PC-3 (cell line): ENCODE data around the gene TRPT1. TPM values are rescaled to one million over a fixed set of nuclear protein-coding genes. Genes with fewer than 3 reads are reported as not detected.

Experiments
- ATAC-seq: fragments of 200-7000 bp; cut with Tn5 transposase; 2 replicates; pipeline ENCODE4 v1.9.1; 2020; ENCODE audit warnings: mild to moderate bottlenecking, moderate library complexity
- Bru-seq: library from RNA; stranded (reverse); fragments of 400-500 nt; gene quantifications from one replicate; lab custom pipeline; 2021; lab: Mats Ljungman, UMichigan
- BruChase-seq, 2 experiments: library from RNA; stranded (reverse); fragments of 400-500 nt; gene quantifications; one replicate each; lab custom pipeline; 2021; lab: Mats Ljungman, UMichigan
- BruUV-seq: library from RNA; stranded (reverse); fragments of 400-500 nt; replicated peaks from 2 replicates; lab custom pipeline; 2021; lab: Mats Ljungman, UMichigan
- CTCF ChIA-PET: fragments of 300-600 bp; sonication (Branson Sonifier 250); formaldehyde crosslinking; loops from one replicate; lab custom pipeline; 2022; ENCODE audit warnings: antibody characterized with exemption; lab: Charles Lee
- POLR2A ChIA-PET: fragments of 300-600 bp; sonication (Branson Sonifier 250); formaldehyde crosslinking; loops from one replicate; lab custom pipeline; 2022; ENCODE audit warnings: antibody characterized with exemption; ENCODE audit not compliant: unreplicated experiment; lab: Charles Lee
- DNase-seq: peaks from one replicate; pipeline ENCODE4 v3.0.0-alpha.2; 2015
- H2AFZ ChIP-seq: fragments of 300-600 bp; sonication (generic); 2 replicates; pipeline ENCODE4 v1.6.0; 2016; ENCODE audit warnings: antibody characterized with exemption, low read length
- H3F3A ChIP-seq: fragments of 300-600 bp; sonication (generic); one replicate; pipeline ENCODE4 v1.6.0; 2017; ENCODE audit warnings: antibody characterized with exemption, low read length, control low read depth, mild to moderate bottlenecking; ENCODE audit not compliant: unreplicated experiment
- H3K27ac ChIP-seq: fragments of 300-600 bp; sonication (generic); 2 replicates; pipeline ENCODE4 v1.5.1; 2016; ENCODE audit warnings: mild to moderate bottlenecking, low read length
- H3K27me3 ChIP-seq: fragments of 300-600 bp; sonication (generic); 2 replicates; pipeline ENCODE4 v1.6.1; 2016; ENCODE audit warnings: low read length, mixed read lengths
- H3K36me3 ChIP-seq: fragments of 300-600 bp; sonication (generic); 2 replicates; pipeline ENCODE4 v1.6.1; 2016; ENCODE audit warnings: low read depth, mixed run types, low read length, mixed read lengths
- H3K4me1 ChIP-seq: fragments of 300-600 bp; sonication (generic); 2 replicates; pipeline ENCODE4 v1.5.1; 2016; ENCODE audit warnings: low read length; ENCODE audit not compliant: insufficient read depth
- H3K4me2 ChIP-seq: fragments of 300-600 bp; sonication (generic); 2 replicates; pipeline ENCODE4 v1.6.0; 2016; ENCODE audit warnings: low read length
- H3K4me3 ChIP-seq: fragments of 300-600 bp; sonication (generic); 2 replicates; pipeline ENCODE4 v1.5.1; 2016; ENCODE audit warnings: mild to moderate bottlenecking, low read length, mixed read lengths
- H3K79me2 ChIP-seq: fragments of 300-600 bp; sonication (generic); 2 replicates; pipeline ENCODE4 v1.6.1; 2017; ENCODE audit warnings: low read length, mixed read lengths
- H3K9ac ChIP-seq: fragments of 300-600 bp; sonication (generic); 2 replicates; pipeline ENCODE4 v1.6.0; 2016; ENCODE audit warnings: mild to moderate bottlenecking, low read length
- H3K9me2 ChIP-seq: fragments of 300-600 bp; sonication (generic); replicated peaks from 2 replicates; pipeline ENCODE4 v1.6.1; 2016; ENCODE audit warnings: mixed run types, low read length, mixed read lengths
- H3K9me3 ChIP-seq: fragments of 300-600 bp; sonication (generic); 2 replicates; pipeline ENCODE4 v1.6.1; 2016; ENCODE audit warnings: low read length, mixed read lengths
- H4K20me1 ChIP-seq: fragments of 300-600 bp; sonication (generic); 2 replicates; pipeline ENCODE4 v1.6.1; 2016; ENCODE audit warnings: low read length, mixed read lengths
- CTCF ChIP-seq: fragments of 300-600 bp; sonication (generic); conservative IDR thresholded peaks from 2 replicates; pipeline ENCODE4 v1.5.1; 2017; ENCODE audit warnings: antibody characterized with exemption, low read depth, mild to moderate bottlenecking, low read length
- EZH2 ChIP-seq: fragments of 300-600 bp; sonication (generic); IDR thresholded peaks from one replicate; pipeline ENCODE4 v1.6.1; 2017; ENCODE audit warnings: antibody characterized with exemption, mild to moderate bottlenecking, low read length; ENCODE audit not compliant: unreplicated experiment
- EZH2phosphoT487 ChIP-seq: fragments of 300-600 bp; sonication (generic); IDR thresholded peaks from 2 replicates; pipeline ENCODE4 v1.6.1; 2018; ENCODE audit warnings: mild to moderate bottlenecking, antibody characterized with exemption, low read length, borderline replicate concordance
- intact Hi-C: fragments of 100-400 bp; cut with micrococcal nuclease; formaldehyde crosslinking; loops from 2 replicates; pipeline ENCODE4 v1.9.0; 2023
- long read RNA-seq: library from polyadenylated mRNA; unstranded; transcript quantifications from one replicate; pipeline ENCODE4 v2.0.0, GENCODE V29; 2021; ENCODE audit not compliant: unreplicated experiment
- total RNA-seq: library from RNA; depleted of rRNA; stranded (reverse); fragments of >200 nt; gene quantifications from 2 replicates; pipeline ENCODE4 v1.2.3, GENCODE V29; 2014; rRNA removed

TRPT1 gene
- total RNA-seq (56.0 and 57.7 TPM in 2 replicates), Bru-seq, nascent RNA (percentile 77 among the genes with signal in this experiment), BruChase-seq, experiment 1, labeled RNA remaining after a 6-hour chase (percentile 73 among the genes with signal in this experiment), BruChase-seq, experiment 2, labeled RNA remaining after a 2-hour chase (percentile 71 among the genes with signal in this experiment)
- long read RNA-seq, transcript TRPT1-203 (7 exons, 865 nt) = major isoform, 14 of 102 reads
- long read RNA-seq, transcript TRPT1-207 (6 exons, 1,726 nt) = minor isoform, 7 of 102 reads
- long read RNA-seq, transcript TRPT1-201 (8 exons, 962 nt) = minor isoform, 8 of 102 reads
- long read RNA-seq, partial matches to known transcripts = 14 of 102 reads
- long read RNA-seq, other reads (novel, unspliced or antisense) = 57 of 102 reads

GRCh38 chr11:64225608-64226506, at the start of gene TRPT1, which contains the start of gene NUDT22:
TRPT1 (minus strand) TSS chr11:64226186; CDS start chr11:64225860, 326 bp downstream.
NUDT22 (plus strand) TSS chr11:64226274; CDS start chr11:64226653, 379 bp downstream.
- ChIA-PET POLR2A (interaction anchor here (1.2 kb wide), 1 partner anchor 19 kb away, joined by 5 read pairs; no protein-coding TSS in a partner anchor), CTCF (interaction anchor here (0.7 to 2.0 kb wide), 2 partner anchors 21 to 424 kb away, joined by 3 to 9 read pairs; no protein-coding TSS in a partner anchor)
- Histone ChIP-seq H3K27ac (no peak within 1 kb of the TSS), H3K9ac (peak within 1 kb of the TSS; percentile 79), H3K9me3 (no peaks in the 10 kb centered on the region), H3F3A (no peaks in the 10 kb centered on the region), H3K27me3 (no peaks in the 10 kb centered on the region), H3K9me2 (no peaks in the 10 kb centered on the region), H3K79me2 (peaks cover 23% of the 10 kb centered on the region), H2AFZ (peak within 1 kb of the TSS; percentile 92), H4K20me1 (no peaks in the 10 kb centered on the region), H3K4me2 (peak within 1 kb of the TSS; percentile 97), H3K4me3 (peak within 1 kb of the TSS; percentile 83), H3K4me1 (peaks cover 35% of the 10 kb centered on the region), H3K36me3 (0 out of 2 replicates have a peak, but pooled peaks cover 3% of the 10 kb centered on the region)
- TF ChIP-seq EZH2phosphoT487 (no peak), EZH2 (no peak), CTCF (peak; percentile 49)
- peak; percentile 88 for DNase-seq
- ATAC-seq = peak; percentile 68
- TSS peak; percentile 62 for BruUV-seq
- intact Hi-C loops = loop anchor here (1.0 kb wide), 1 partner anchor 22 kb away; no protein-coding TSS in a partner anchor

- Histone ChIP-seq H3K79me2 (peaks cover 14% of the 10 kb centered on the region; the same call in 1 of the 2 replicates), H2AFZ (no peak overlapping the region), H4K20me1 (no peaks in the 10 kb centered on the region), H3K4me2 (no peak overlapping the region), H3F3A (no peaks in the 10 kb centered on the region), H3K4me3 (no peak overlapping the region), H3K27me3 (no peaks in the 10 kb centered on the region), H3K9me2 (no peaks in the 10 kb centered on the region), H3K4me1 (peaks cover 31% of the 10 kb centered on the region), H3K36me3 (peaks cover 8% of the 10 kb centered on the region), H3K27ac (no peak overlapping the region), H3K9me3 (no peaks in the 10 kb centered on the region), H3K9ac (no peak overlapping the region)
- intact Hi-C loops = no loop called here
- ChIA-PET POLR2A (no interaction called here), CTCF (interaction anchor here (0.6 kb wide), 1 partner anchor 23 kb away, joined by 4 read pairs; no protein-coding TSS in a partner anchor)
- no peak for DNase-seq
- no peak for ATAC-seq
- no peak for TF ChIP-seq EZH2phosphoT487
- TF ChIP-seq CTCF = no peak
- TF ChIP-seq EZH2 = no peak
- BruUV-seq = no TSS peak
These were observed 49.2 kb upstream of the TRPT1 start for GRCh38 chr11:64275031-64275800.
